ENCODE results near the gene PTPN14. TPM values are rescaled to one million over a fixed set of nuclear protein-coding genes. Genes with fewer than 3 reads are reported as not detected.

The PTPN14 gene
- total and polyA plus RNA-seq, 8 donors: 14.9 to 38.0 (median 17.9) TPM

GRCh38 chr1:214326406-214326805, 225.0 kb downstream of the PTPN14 start:
- intact Hi-C loops (cut with DNase I): loop anchor here in 1 of 2 donors (10.0 kb wide), 1 partner anchor 112 kb away; no protein-coding TSS in a partner anchor
- no peak for ATAC-seq

GRCh38 chr1:214324896-214325800, 226.3 kb downstream of the PTPN14 start:
- Histone ChIP-seq H3K27ac (no peak overlapping the region), H3K36me3 (no peaks in the 10 kb centered on the region), H3K27me3 (no peaks in the 10 kb centered on the region), H3K4me3 (no peak overlapping the region), H3K9me3 (no peaks in the 10 kb centered on the region), H3K4me1 (no peaks in the 10 kb centered on the region)
- DNase-seq (no peak), ATAC-seq (no peak)
- intact Hi-C loops (cut with DNase I): loop anchor here in 1 of 2 donors (10.0 kb wide), 1 partner anchor 110 kb away; no protein-coding TSS in a partner anchor
- TF ChIP-seq CTCF (IDR thresholded peaks at IDR 0.05): no peak

More at GRCh38 chr1:214326406-214326805, 225.0 kb downstream of the PTPN14 start:
- H3K4me3 ChIP-seq: no peak overlapping the region
- no peaks in the 10 kb centered on the region for H3K27me3 ChIP-seq
- no peaks in the 10 kb centered on the region for H3K36me3 ChIP-seq
- H3K27ac ChIP-seq: no peak overlapping the region
- no peaks in the 10 kb centered on the region for H3K9me3 ChIP-seq
- no peaks in the 10 kb centered on the region for H3K4me1 ChIP-seq
- no peak for TF ChIP-seq CTCF (IDR thresholded peaks at IDR 0.05)
- no peak for DNase-seq

GRCh38 chr1:214321705-214322453, 229.5 kb downstream of the PTPN14 start:
- intact Hi-C loops (cut with DNase I): loop anchor here in 1 of 2 donors (10.0 kb wide), 1 partner anchor 107 kb away; no protein-coding TSS in a partner anchor
- Histone ChIP-seq H3K27ac (no peak overlapping the region), H3K9me3 (no peaks in the 10 kb centered on the region), H3K27me3 (no peaks in the 10 kb centered on the region), H3K4me3 (no peak overlapping the region), H3K36me3 (peaks cover 0 to 18% of the 10 kb centered on the region in 2 donors), H3K4me1 (no peaks in the 10 kb centered on the region)
- ATAC-seq (no peak), DNase-seq (no peak)
- no peak for TF ChIP-seq CTCF (IDR thresholded peaks at IDR 0.05)

- no peak for ATAC-seq
- DNase-seq: no peak
- intact Hi-C loops (cut with DNase I): loop anchor here in 1 of 2 donors (10.0 kb wide), 1 partner anchor 105 kb away; no protein-coding TSS in a partner anchor
Measured at GRCh38 chr1:214319938-214320337, 231.5 kb downstream of the PTPN14 start.

More at GRCh38 chr1:214319938-214320337, 231.5 kb downstream of the PTPN14 start:
- H3K4me1 ChIP-seq: no peaks in the 10 kb centered on the region
- H3K27ac ChIP-seq: no peak overlapping the region
- TF ChIP-seq CTCF (IDR thresholded peaks at IDR 0.05): no peak
- no peak overlapping the region for H3K4me3 ChIP-seq
- H3K36me3 ChIP-seq: peaks cover 0 to 24% of the 10 kb centered on the region in 2 donors
- no peaks in the 10 kb centered on the region for H3K9me3 ChIP-seq
- no peaks in the 10 kb centered on the region for H3K27me3 ChIP-seq
